GM23248 (cell line): ENCODE results near the gene ANXA6. TPM values are rescaled to one million over a fixed set of nuclear protein-coding genes. Genes with fewer than 3 reads are reported as not detected.

Source experiments
- DNase-seq: peaks from one replicate; pipeline ENCODE4 v3.0.0-alpha.2; 2015
- H2AFZ ChIP-seq: fragments of 200-600 bp; sonication (generic); 2 replicates; pipeline ENCODE4 v1.6.1; 2016; ENCODE audit warnings: antibody characterized with exemption
- H3F3A ChIP-seq: fragments of 200-600 bp; sonication (generic); 2 replicates; pipeline ENCODE4 v1.6.1; 2016; ENCODE audit warnings: mild to moderate bottlenecking, antibody characterized with exemption, mixed run types; ENCODE audit not compliant: insufficient read depth
- H3K27ac ChIP-seq: fragments of 200-600 bp; sonication (generic); 2 replicates; pipeline ENCODE4 v1.5.1; 2016; ENCODE audit warnings: mild to moderate bottlenecking
- H3K27me3 ChIP-seq: fragments of 200-600 bp; sonication (generic); replicated peaks from 2 replicates; pipeline ENCODE4 v1.6.1; 2016; ENCODE audit warnings: mild to moderate bottlenecking; ENCODE audit not compliant: insufficient read depth
- H3K36me3 ChIP-seq: fragments of 200-600 bp; sonication (generic); 2 replicates; pipeline ENCODE4 v1.6.1; 2016; ENCODE audit warnings: low read depth, mild to moderate bottlenecking
- H3K4me1 ChIP-seq: fragments of 200-600 bp; sonication (generic); 2 replicates; pipeline ENCODE4 v1.6.1; 2016; ENCODE audit warnings: mild to moderate bottlenecking; ENCODE audit not compliant: insufficient read depth
- H3K4me2 ChIP-seq: fragments of 200-600 bp; sonication (generic); one replicate; pipeline ENCODE4 v1.6.1; 2016; ENCODE audit warnings: mild to moderate bottlenecking; ENCODE audit not compliant: unreplicated experiment
- H3K4me3 ChIP-seq: fragments of 200-600 bp; sonication (generic); 2 replicates; pipeline ENCODE4 v1.5.1; 2016; ENCODE audit warnings: mild to moderate bottlenecking
- H3K79me2 ChIP-seq: fragments of 200-600 bp; sonication (generic); 2 replicates; pipeline ENCODE4 v1.6.1; 2016; ENCODE audit warnings: mild to moderate bottlenecking; ENCODE audit not compliant: insufficient read depth
- H3K9ac ChIP-seq: fragments of 200-600 bp; sonication (generic); 2 replicates; pipeline ENCODE4 v1.6.1; 2016; ENCODE audit warnings: mild to moderate bottlenecking
- H3K9me2 ChIP-seq: fragments of 200-600 bp; sonication (generic); 2 replicates; pipeline ENCODE4 v1.6.1; 2016; ENCODE audit warnings: mixed run types, mild to moderate bottlenecking, moderate library complexity; ENCODE audit not compliant: insufficient read depth
- H3K9me3 ChIP-seq: fragments of 200-600 bp; sonication (generic); one replicate; pipeline ENCODE4 v1.6.1; 2017; ENCODE audit warnings: low read depth
- H4K20me1 ChIP-seq: fragments of 200-600 bp; sonication (generic); 2 replicates; pipeline ENCODE4 v1.6.0; 2016; ENCODE audit not compliant: insufficient read depth
- EZH2 ChIP-seq: fragments of 200-600 bp; sonication (generic); IDR thresholded peaks from 2 replicates; pipeline ENCODE4 v1.6.1; 2018; ENCODE audit warnings: antibody characterized with exemption, mild to moderate bottlenecking; ENCODE audit not compliant: insufficient read depth, poor library complexity, severe bottlenecking
- EZH2phosphoT487 ChIP-seq: fragments of 200-600 bp; sonication (generic); IDR thresholded peaks from 2 replicates; pipeline ENCODE4 v1.6.1; 2018; ENCODE audit warnings: antibody characterized with exemption, moderate library complexity, mild to moderate bottlenecking, low read depth; ENCODE audit not compliant: insufficient read depth
- WGBS, 2 experiments: methylation state at CpG; one replicate each; pipeline ENCODE4 v1.1.6; 2015 to 2017; ENCODE audit warnings: low lambda C conversion rate in 2 of 2, low coverage in 1 of 2; ENCODE audit errors: missing lambda C conversion rate in 2 of 2; 5-methylcytosine and 5-hydroxymethylcytosine counted together
- in situ Hi-C: fragments of 300-500 bp; cut with MboI; formaldehyde crosslinking; loops from 2 replicates; pipeline ENCODE4 v1.15.0; 2020
- polyA plus RNA-seq: library from polyadenylated mRNA; unstranded; fragments of >200 nt; fragmentation: Nextera tagmentation; extraction: Ambion mirVana; gene quantifications from 2 replicates; pipeline ENCODE4 v1.2.1, GENCODE V29; 2016
- total RNA-seq: library from RNA; depleted of rRNA; stranded (reverse); fragments of >200 nt; shearing (Covaris generic); gene quantifications from 2 replicates; pipeline ENCODE4 v1.2.3, GENCODE V29; 2014

The ANXA6 gene
- total and polyA plus RNA-seq, 2 experiments from 2014 or later = 183 to 409 TPM

DNA sequence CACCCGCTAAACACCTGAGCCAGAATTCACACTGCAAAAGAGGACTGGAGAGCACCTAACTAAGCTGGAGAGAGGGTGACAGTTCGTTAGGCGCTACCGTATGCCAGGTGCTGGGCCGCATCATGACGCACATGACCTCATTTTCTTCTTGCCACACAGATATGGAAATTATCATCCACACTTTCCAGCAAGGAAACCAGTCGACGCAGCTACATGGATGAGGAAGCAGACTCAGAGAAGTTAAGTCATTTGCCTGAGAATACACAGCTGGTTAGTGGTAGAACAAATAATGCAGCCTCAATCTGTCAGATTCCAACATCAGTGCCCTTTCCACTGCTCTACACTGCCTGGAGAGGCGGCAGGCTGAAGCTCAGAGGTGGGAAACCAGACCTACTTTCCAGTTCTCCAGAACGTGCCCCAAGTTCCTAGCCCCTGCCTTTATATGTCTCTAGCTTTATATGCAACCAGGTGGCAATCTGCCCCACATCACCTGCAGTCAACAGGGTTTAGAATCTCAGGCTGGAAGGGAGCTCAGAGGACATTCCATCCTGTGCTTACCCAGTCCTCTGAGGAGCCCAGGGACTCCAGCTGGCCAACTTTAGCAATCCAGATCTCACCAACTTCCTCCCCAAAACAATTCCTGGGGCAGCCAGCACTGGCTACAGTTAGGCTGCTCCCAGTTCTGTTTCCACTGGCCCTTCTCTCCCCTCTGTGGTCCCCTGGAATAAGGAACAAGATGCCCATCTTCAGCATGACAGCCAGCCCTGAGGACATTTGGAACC lies 85.5 kb downstream of the ANXA6 start:
- peaks cover 93% of the 10 kb centered on the region for H3K79me2 ChIP-seq
- DNase-seq = peak; percentile 51
- in situ Hi-C loops = no loop called here

DNA sequence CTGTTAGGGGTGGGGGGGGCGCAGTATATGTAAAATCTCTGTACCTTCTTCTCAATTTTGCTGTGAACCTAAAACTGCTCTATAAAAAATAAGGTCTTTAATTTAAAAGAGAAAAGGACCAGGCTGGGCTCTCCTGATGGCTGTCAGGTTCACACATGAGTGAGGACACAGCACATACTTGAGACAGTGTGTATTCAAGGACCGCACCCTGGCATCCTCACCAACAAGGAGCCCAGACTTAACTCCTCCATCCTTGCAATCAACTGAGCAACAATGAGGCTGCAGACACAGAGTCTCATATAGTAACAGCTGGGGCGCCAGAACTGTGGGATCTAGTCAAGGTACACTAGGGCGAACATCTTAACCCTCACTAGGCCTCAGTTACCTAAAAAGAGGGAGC lies 86.6 kb downstream of the ANXA6 start:
- H3K36me3 ChIP-seq = no peaks in the 10 kb centered on the region
- H3K27ac ChIP-seq = no peak overlapping the region
- no peaks in the 10 kb centered on the region for H3K9me2 ChIP-seq
- H3K4me3 ChIP-seq = no peak overlapping the region
- peaks cover 93% of the 10 kb centered on the region for H3K79me2 ChIP-seq
- in situ Hi-C loops = no loop called here
- no peak overlapping the region for H3K4me2 ChIP-seq
- peaks cover 35% of the 10 kb centered on the region for H3F3A ChIP-seq
- TF ChIP-seq EZH2 (no peak), EZH2phosphoT487 (no peak)
- peaks cover 44% of the 10 kb centered on the region for H3K4me1 ChIP-seq
- no peak for DNase-seq
- no peak overlapping the region for H2AFZ ChIP-seq
- peaks cover under 1% of the 10 kb centered on the region for H4K20me1 ChIP-seq
- H3K9ac ChIP-seq = no peak overlapping the region
- H3K27me3 ChIP-seq = no peaks in the 10 kb centered on the region
- no peaks in the 10 kb centered on the region for H3K9me3 ChIP-seq
- WGBS, 2 experiments = 96 to 100% methylated on average over 4 of the region's 4 CpGs

More for the DNA sequence above, 85.5 kb downstream of the ANXA6 start:
- Histone ChIP-seq H2AFZ (no peak overlapping the region), H4K20me1 (no peaks in the 10 kb centered on the region; the same call in 1 of the 2 replicates), H3K4me3 (no peak overlapping the region), H3K9me2 (no peaks in the 10 kb centered on the region), H3K9me3 (no peaks in the 10 kb centered on the region), H3K27ac (peak overlapping the region; percentile 69), H3K4me2 (no peak overlapping the region), H3K36me3 (no peaks in the 10 kb centered on the region), H3F3A (peaks cover 43% of the 10 kb centered on the region), H3K4me1 (peaks cover 55% of the 10 kb centered on the region), H3K27me3 (no peaks in the 10 kb centered on the region), H3K9ac (0 out of 2 replicates have a peak overlapping the region, but pooled peaks have one; percentile 39)
- no peak for TF ChIP-seq EZH2phosphoT487
- TF ChIP-seq EZH2 = no peak
- WGBS, 2 experiments = 97 to 98% methylated on average over 10 of the region's 10 CpGs

DNA sequence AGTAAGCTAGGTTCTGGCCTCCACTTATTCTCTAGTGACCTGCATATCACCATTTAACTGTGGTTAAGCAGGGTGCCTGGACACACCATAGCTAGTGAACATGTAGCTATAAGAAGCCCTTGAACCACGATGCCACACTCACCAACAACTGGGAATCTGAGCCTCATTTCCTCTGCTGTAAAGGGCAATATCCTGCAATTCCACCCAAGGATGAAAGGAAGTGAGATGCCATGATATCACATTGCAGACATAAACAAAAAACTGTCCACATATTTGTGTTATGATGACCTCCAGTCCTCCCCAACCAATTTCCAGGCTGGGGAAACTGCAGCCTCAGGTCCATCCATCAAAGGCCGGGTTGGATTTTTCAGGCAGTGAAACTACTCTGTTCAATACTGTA lies 87.1 kb downstream of the ANXA6 start:
- Histone ChIP-seq H3K27me3 (no peaks in the 10 kb centered on the region), H3K9ac (no peak overlapping the region), H3K4me3 (no peak overlapping the region), H3K36me3 (no peaks in the 10 kb centered on the region), H3K4me1 (peaks cover 39% of the 10 kb centered on the region), H3F3A (peaks cover 34% of the 10 kb centered on the region), H3K9me2 (no peaks in the 10 kb centered on the region), H3K27ac (peak overlapping the region; percentile 9; the same call in 1 of the 2 replicates), H4K20me1 (peaks cover 4% of the 10 kb centered on the region), H3K4me2 (peak overlapping the region; percentile 41), H3K79me2 (peaks cover 96% of the 10 kb centered on the region), H2AFZ (no peak overlapping the region), H3K9me3 (no peaks in the 10 kb centered on the region)
- in situ Hi-C loops = no loop called here
- 46% methylated on average over 2 of the region's 2 CpGs for WGBS, 2 experiments
- TF ChIP-seq EZH2 (no peak), EZH2phosphoT487 (no peak)
- peak; percentile 21 for DNase-seq

DNA sequence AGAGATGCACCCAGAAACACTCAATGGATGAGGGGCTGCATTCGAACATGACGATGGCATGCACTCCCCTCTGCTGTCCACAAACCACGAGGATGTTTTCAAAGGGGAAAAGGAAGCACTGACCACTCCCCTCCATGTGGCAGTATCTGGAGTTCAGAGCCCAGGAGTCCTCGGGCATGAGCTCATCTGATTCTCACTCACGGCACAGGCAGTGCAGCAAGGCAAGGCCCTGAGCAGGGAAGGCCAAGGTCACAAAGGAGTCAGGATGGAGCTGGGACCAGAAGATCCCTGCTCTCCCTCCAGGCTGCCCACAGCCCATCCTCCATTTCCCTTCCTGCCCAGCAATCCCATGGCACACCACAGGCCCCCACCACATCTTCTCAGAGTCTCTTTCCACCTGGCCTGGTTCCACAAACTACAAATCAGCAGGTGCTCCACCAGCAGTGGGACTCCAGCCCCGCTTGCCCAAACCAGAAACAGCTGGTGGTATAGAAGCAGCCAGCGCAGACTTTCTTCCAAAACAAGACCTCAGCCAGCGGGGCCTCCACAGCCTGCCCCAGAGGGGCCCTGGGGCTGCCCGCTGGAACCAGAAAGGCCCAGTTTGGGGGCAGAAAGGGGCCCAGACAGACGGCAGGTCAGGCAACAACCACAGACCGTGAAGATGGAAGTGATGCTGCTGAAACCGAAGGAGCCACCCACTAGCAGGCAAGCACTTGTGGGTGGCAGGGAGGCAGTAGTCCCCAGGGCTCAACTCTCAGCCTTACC lies 89.0 kb downstream of the ANXA6 start:
- H3K79me2 ChIP-seq = peaks cover 96% of the 10 kb centered on the region
- H3K27me3 ChIP-seq = no peaks in the 10 kb centered on the region
- TF ChIP-seq EZH2 = no peak
- no peak for TF ChIP-seq EZH2phosphoT487
- 52 to 55% methylated on average over 12 of the region's 12 CpGs for WGBS, 2 experiments
- H3K9ac ChIP-seq = no peak overlapping the region
- H3K4me2 ChIP-seq = no peak overlapping the region
- peaks cover 36% of the 10 kb centered on the region for H3K4me1 ChIP-seq
- no peaks in the 10 kb centered on the region for H3K36me3 ChIP-seq
- in situ Hi-C loops = no loop called here
- no peak overlapping the region for H3K27ac ChIP-seq
- no peak overlapping the region for H2AFZ ChIP-seq
- H3F3A ChIP-seq = peaks cover 23% of the 10 kb centered on the region
- peaks cover 4% of the 10 kb centered on the region for H4K20me1 ChIP-seq
- H3K9me2 ChIP-seq = no peaks in the 10 kb centered on the region
- H3K4me3 ChIP-seq = no peak overlapping the region
- H3K9me3 ChIP-seq = no peaks in the 10 kb centered on the region
- peak; percentile 28 for DNase-seq
